DOHH2 (cell line): ENCODE results near the gene SMC4.

Experiments
- CTCF ChIP-seq: fragments of 200-600 bp; sonication (generic); IDR thresholded peaks from one replicate; pipeline ENCODE4 v1.5.1; 2014; ENCODE audit warnings: antibody characterized with exemption, mild to moderate bottlenecking, low read depth, low read length; ENCODE audit not compliant: poor library complexity, severe bottlenecking
- EZH2phosphoT487 ChIP-seq: fragments of 200-600 bp; sonication (generic); IDR thresholded peaks from 2 replicates; pipeline ENCODE4 v1.6.1; 2017; ENCODE audit warnings: borderline replicate concordance, mild to moderate bottlenecking, antibody characterized with exemption, low read length, moderate library complexity, mixed read lengths

- TF ChIP-seq EZH2phosphoT487 (no peak), CTCF (no peak)
Measured at GRCh38 chr3:160374925-160375324, 24.5 kb upstream of the SMC4 start.
